HL-60/S4 (cell line): ENCODE measurements around the gene RPS6KB1.
"Not testable (repeated sequence)": the region's sequence is repeated elsewhere in the genome, so short reads cannot be mapped to it uniquely, and the experiment has no call there.

Source experiments
- in situ Hi-C: fragments of 300-500 bp; cut with MboI; formaldehyde crosslinking; loops from 2 replicates; pipeline ENCODE4 v1.14.3; 2022; ENCODE audit warnings: low sequenced_read_pairs

RPS6KB1 gene

GRCh38 chr17:59892924-59893675 is at the start of gene RPS6KB1, which contains the start of gene TUBD1:
TSS of gene RPS6KB1 (plus strand) at chr17:59893121. CDS start at chr17:59893185, 64 bp downstream.
TSS of gene TUBD1 (minus strand) at chr17:59892943. CDS start at chr17:59891002, 1,941 bp downstream.
- in situ Hi-C loops, result no loop called here

GRCh38 chr17:59844884-59845594 is 47.9 kb upstream of the RPS6KB1 start:
- in situ Hi-C loops, result no loop called here

GRCh38 chr17:59845595-59846393 is 47.1 kb upstream of the RPS6KB1 start:
- in situ Hi-C loops, result no loop called here

GRCh38 chr17:59846394-59847165 is 46.3 kb upstream of the RPS6KB1 start:
- in situ Hi-C loops, result no loop called here

GRCh38 chr17:59848385-59848668 is 44.6 kb upstream of the RPS6KB1 start:
- in situ Hi-C loops, result no loop called here

GRCh38 chr17:59848778-59849177 is 44.1 kb upstream of the RPS6KB1 start:
- in situ Hi-C loops, result no loop called here

GRCh38 chr17:59850311-59850710 is 42.6 kb upstream of the RPS6KB1 start:
- in situ Hi-C loops, result not testable (repeated sequence)

- in situ Hi-C loops, result no loop called here
These were observed 41.2 kb upstream of the RPS6KB1 start for GRCh38 chr17:59851439-59852375.

- in situ Hi-C loops, result not testable (repeated sequence)
These were observed 40.1 kb upstream of the RPS6KB1 start for GRCh38 chr17:59852847-59853167.

GRCh38 chr17:59853168-59853918 is 39.6 kb upstream of the RPS6KB1 start:
- in situ Hi-C loops, result no loop called here

- in situ Hi-C loops, result not testable (repeated sequence)
These were observed 38.8 kb upstream of the RPS6KB1 start for GRCh38 chr17:59853919-59854729.

GRCh38 chr17:59856859-59857794 is 35.8 kb upstream of the RPS6KB1 start:
- in situ Hi-C loops, result no loop called here

GRCh38 chr17:59858167-59858816 is 34.6 kb upstream of the RPS6KB1 start:
- in situ Hi-C loops, result no loop called here

GRCh38 chr17:59858932-59859331 is 34.0 kb upstream of the RPS6KB1 start:
- in situ Hi-C loops, result no loop called here

GRCh38 chr17:59859444-59860025 is 33.4 kb upstream of the RPS6KB1 start:
- in situ Hi-C loops, result loop anchor here (5.0 kb wide), 1 partner anchor 112 kb away; no protein-coding TSS in a partner anchor

- in situ Hi-C loops, result loop anchor here (5.0 kb wide), 1 partner anchor 116 kb away; no protein-coding TSS in a partner anchor
These were observed 29.3 kb upstream of the RPS6KB1 start for GRCh38 chr17:59863616-59864015.
